PC-3 (cell line): Measurements from ENCODE around the gene HACD3. TPM values are rescaled to one million over a fixed set of nuclear protein-coding genes. Genes with fewer than 3 reads are reported as not detected.
A peak's percentile ranks its signal among the peaks of the same experiment; 100 is the strongest.

Experiments
- ATAC-seq: fragments of 200-7000 bp; cut with Tn5 transposase; 2 replicates; pipeline ENCODE4 v1.9.1; 2020; ENCODE audit warnings: mild to moderate bottlenecking, moderate library complexity
- BruUV-seq: library from RNA; stranded (reverse); fragments of 400-500 nt; replicated peaks from 2 replicates; lab custom pipeline; 2021; lab: Mats Ljungman, UMichigan
- CTCF ChIA-PET: fragments of 300-600 bp; sonication (Branson Sonifier 250); formaldehyde crosslinking; loops from one replicate; lab custom pipeline; 2022; ENCODE audit warnings: antibody characterized with exemption; lab: Charles Lee
- POLR2A ChIA-PET: fragments of 300-600 bp; sonication (Branson Sonifier 250); formaldehyde crosslinking; loops from one replicate; lab custom pipeline; 2022; ENCODE audit warnings: antibody characterized with exemption; ENCODE audit not compliant: unreplicated experiment; lab: Charles Lee
- DNase-seq: peaks from one replicate; pipeline ENCODE4 v3.0.0-alpha.2; 2015
- H2AFZ ChIP-seq: fragments of 300-600 bp; sonication (generic); 2 replicates; pipeline ENCODE4 v1.6.0; 2016; ENCODE audit warnings: antibody characterized with exemption, low read length
- H3F3A ChIP-seq: fragments of 300-600 bp; sonication (generic); one replicate; pipeline ENCODE4 v1.6.0; 2017; ENCODE audit warnings: antibody characterized with exemption, low read length, control low read depth, mild to moderate bottlenecking; ENCODE audit not compliant: unreplicated experiment
- H3K27ac ChIP-seq: fragments of 300-600 bp; sonication (generic); 2 replicates; pipeline ENCODE4 v1.5.1; 2016; ENCODE audit warnings: mild to moderate bottlenecking, low read length
- H3K27me3 ChIP-seq: fragments of 300-600 bp; sonication (generic); 2 replicates; pipeline ENCODE4 v1.6.1; 2016; ENCODE audit warnings: low read length, mixed read lengths
- H3K36me3 ChIP-seq: fragments of 300-600 bp; sonication (generic); 2 replicates; pipeline ENCODE4 v1.6.1; 2016; ENCODE audit warnings: low read depth, mixed run types, low read length, mixed read lengths
- H3K4me1 ChIP-seq: fragments of 300-600 bp; sonication (generic); 2 replicates; pipeline ENCODE4 v1.5.1; 2016; ENCODE audit warnings: low read length; ENCODE audit not compliant: insufficient read depth
- H3K4me2 ChIP-seq: fragments of 300-600 bp; sonication (generic); 2 replicates; pipeline ENCODE4 v1.6.0; 2016; ENCODE audit warnings: low read length
- H3K4me3 ChIP-seq: fragments of 300-600 bp; sonication (generic); 2 replicates; pipeline ENCODE4 v1.5.1; 2016; ENCODE audit warnings: mild to moderate bottlenecking, low read length, mixed read lengths
- H3K79me2 ChIP-seq: fragments of 300-600 bp; sonication (generic); 2 replicates; pipeline ENCODE4 v1.6.1; 2017; ENCODE audit warnings: low read length, mixed read lengths
- H3K9ac ChIP-seq: fragments of 300-600 bp; sonication (generic); 2 replicates; pipeline ENCODE4 v1.6.0; 2016; ENCODE audit warnings: mild to moderate bottlenecking, low read length
- H3K9me2 ChIP-seq: fragments of 300-600 bp; sonication (generic); replicated peaks from 2 replicates; pipeline ENCODE4 v1.6.1; 2016; ENCODE audit warnings: mixed run types, low read length, mixed read lengths
- H3K9me3 ChIP-seq: fragments of 300-600 bp; sonication (generic); 2 replicates; pipeline ENCODE4 v1.6.1; 2016; ENCODE audit warnings: low read length, mixed read lengths
- H4K20me1 ChIP-seq: fragments of 300-600 bp; sonication (generic); 2 replicates; pipeline ENCODE4 v1.6.1; 2016; ENCODE audit warnings: low read length, mixed read lengths
- CTCF ChIP-seq: fragments of 300-600 bp; sonication (generic); conservative IDR thresholded peaks from 2 replicates; pipeline ENCODE4 v1.5.1; 2017; ENCODE audit warnings: antibody characterized with exemption, low read depth, mild to moderate bottlenecking, low read length
- EZH2 ChIP-seq: fragments of 300-600 bp; sonication (generic); IDR thresholded peaks from one replicate; pipeline ENCODE4 v1.6.1; 2017; ENCODE audit warnings: antibody characterized with exemption, mild to moderate bottlenecking, low read length; ENCODE audit not compliant: unreplicated experiment
- EZH2phosphoT487 ChIP-seq: fragments of 300-600 bp; sonication (generic); IDR thresholded peaks from 2 replicates; pipeline ENCODE4 v1.6.1; 2018; ENCODE audit warnings: mild to moderate bottlenecking, antibody characterized with exemption, low read length, borderline replicate concordance
- intact Hi-C: fragments of 100-400 bp; cut with micrococcal nuclease; formaldehyde crosslinking; loops from 2 replicates; pipeline ENCODE4 v1.9.0; 2023
- total RNA-seq: library from RNA; depleted of rRNA; stranded (reverse); fragments of >200 nt; gene quantifications from 2 replicates; pipeline ENCODE4 v1.2.3, GENCODE V29; 2014

The HACD3 gene
- total RNA-seq, 1 experiment from 2014 or later, result 64.9 TPM

DNA sequence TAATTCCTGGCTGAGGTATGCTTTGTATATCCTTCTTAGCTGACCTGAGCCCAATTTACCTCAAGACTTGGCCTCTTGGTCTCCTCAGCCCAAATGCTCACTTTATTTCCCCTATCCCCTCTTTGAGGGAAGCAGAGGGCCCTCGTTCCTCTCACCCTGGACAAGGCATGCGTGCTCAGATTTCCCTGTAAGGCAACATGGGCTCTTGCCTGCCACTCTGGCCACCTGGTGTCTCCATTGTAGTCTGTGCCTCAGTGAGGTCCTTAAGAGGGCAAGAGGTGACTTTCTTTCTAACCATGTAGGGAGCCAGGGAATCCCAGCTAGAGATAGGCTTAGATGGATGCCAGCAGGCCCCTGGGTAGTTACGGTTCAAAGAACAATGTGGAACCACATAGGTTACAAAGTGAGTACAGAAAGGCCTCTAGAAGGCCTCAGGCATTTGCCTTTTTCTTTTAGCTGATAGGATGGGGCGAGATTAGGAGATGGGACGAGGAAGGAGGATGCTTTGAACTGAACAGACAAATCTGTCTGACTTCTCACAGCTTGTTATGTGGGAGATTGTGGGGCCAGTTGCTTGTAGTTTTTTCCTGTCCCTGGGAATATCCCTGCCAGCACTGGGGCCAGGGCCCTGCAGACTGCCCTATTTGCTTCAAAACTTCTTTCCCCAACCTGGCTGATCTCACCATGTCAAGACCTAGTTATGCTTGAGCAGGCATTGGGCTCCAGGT, 81.8 kb downstream of the HACD3 start:
- H3K27me3 ChIP-seq, result no peaks in the 10 kb centered on the region
- H3K4me2 ChIP-seq, result peak overlapping the region; percentile 95
- peak overlapping the region; percentile 85 for H3K4me3 ChIP-seq
- DNase-seq (no peak), ATAC-seq (no peak)
- intact Hi-C loops, result no loop called here
- H3K79me2 ChIP-seq, result peaks cover 35% of the 10 kb centered on the region
- no peaks in the 10 kb centered on the region for H3K9me2 ChIP-seq
- TF ChIP-seq EZH2phosphoT487, result no peak
- no peak for TF ChIP-seq CTCF
- TF ChIP-seq EZH2, result no peak
- peak overlapping the region; percentile 68; the same call in 1 of the 2 replicates for H3K27ac ChIP-seq
- no peaks in the 10 kb centered on the region for H3K36me3 ChIP-seq
- no TSS peak for BruUV-seq
- H3K4me1 ChIP-seq, result peaks cover 16% of the 10 kb centered on the region
- ChIA-PET POLR2A (interaction anchor here (0.9 kb wide), 1 partner anchor 243 kb away, joined by 3 read pairs; no protein-coding TSS in a partner anchor), CTCF (interaction anchor here (0.7 kb wide), 1 partner anchor 332 kb away, joined by 3 read pairs; no protein-coding TSS in a partner anchor)
- H2AFZ ChIP-seq, result no peak overlapping the region
- H4K20me1 ChIP-seq, result no peaks in the 10 kb centered on the region
- no peaks in the 10 kb centered on the region for H3F3A ChIP-seq
- H3K9ac ChIP-seq, result peak overlapping the region; percentile 98
- no peaks in the 10 kb centered on the region for H3K9me3 ChIP-seq

GRCh38 chr15:65612616-65612946, 82.3 kb downstream of the HACD3 start:
- Histone ChIP-seq H3K27me3 (no peaks in the 10 kb centered on the region), H3K79me2 (peaks cover 29% of the 10 kb centered on the region), H3K9ac (no peak overlapping the region), H4K20me1 (no peaks in the 10 kb centered on the region), H3K36me3 (no peaks in the 10 kb centered on the region), H3K9me2 (no peaks in the 10 kb centered on the region), H3K27ac (no peak overlapping the region), H3K4me2 (no peak overlapping the region), H3K4me3 (no peak overlapping the region), H3F3A (no peaks in the 10 kb centered on the region), H2AFZ (no peak overlapping the region), H3K4me1 (peaks cover 16% of the 10 kb centered on the region), H3K9me3 (no peaks in the 10 kb centered on the region)
- ChIA-PET CTCF (interaction anchor here (0.7 kb wide), 1 partner anchor 331 kb away, joined by 3 read pairs; no protein-coding TSS in a partner anchor), POLR2A (interaction anchor here (0.9 kb wide), 1 partner anchor 242 kb away, joined by 3 read pairs; no protein-coding TSS in a partner anchor)
- no TSS peak for BruUV-seq
- ATAC-seq (no peak), DNase-seq (peak; percentile 31)
- no peak for TF ChIP-seq EZH2
- no peak for TF ChIP-seq CTCF
- no peak for TF ChIP-seq EZH2phosphoT487
- intact Hi-C loops, result no loop called here
